Stimulated activated CD8-positive, alpha-beta memory T cell treated with anti-CD3 and anti-CD28 coated beads, Interleukin-15, amount 100 ng/mL, for 48 hours (primary cell): ENCODE measurements around the gene ENOX1.
"Not testable (repeated sequence)": the region's sequence is repeated elsewhere in the genome, so short reads cannot be mapped to it uniquely, and the experiment has no call there.

Experiments used
- DNase-seq, 2 donors: peaks; one replicate each; pipeline ENCODE4 v3.0.0-alpha.2; 2020; ENCODE audit warnings: low read depth in 2 of 2

The ENOX1 gene

DNA sequence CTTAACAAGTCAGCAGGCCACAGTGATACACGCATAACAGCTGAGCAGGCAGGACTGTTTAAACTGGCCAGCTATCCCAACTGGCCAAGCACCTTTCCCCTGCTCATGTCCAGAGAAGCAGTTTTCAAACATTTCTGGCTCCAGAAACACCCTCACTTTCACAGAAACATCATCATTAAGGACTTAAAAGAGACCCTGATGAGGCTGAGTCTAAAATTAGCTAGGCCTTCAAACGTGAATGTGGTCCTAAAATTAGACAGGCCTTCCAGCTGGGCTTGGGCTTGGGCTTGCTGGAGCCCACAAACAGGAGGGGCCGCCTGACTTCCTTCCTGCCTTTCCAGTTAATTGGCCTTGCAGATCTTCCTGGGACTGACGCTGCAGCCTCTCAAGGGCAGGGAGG is 429.2 kb downstream of the ENOX1 start:
- DNase-seq: no peak

GRCh38 chr13:43356567-43356966 is 430.2 kb downstream of the ENOX1 start:
- DNase-seq: no peak

DNA sequence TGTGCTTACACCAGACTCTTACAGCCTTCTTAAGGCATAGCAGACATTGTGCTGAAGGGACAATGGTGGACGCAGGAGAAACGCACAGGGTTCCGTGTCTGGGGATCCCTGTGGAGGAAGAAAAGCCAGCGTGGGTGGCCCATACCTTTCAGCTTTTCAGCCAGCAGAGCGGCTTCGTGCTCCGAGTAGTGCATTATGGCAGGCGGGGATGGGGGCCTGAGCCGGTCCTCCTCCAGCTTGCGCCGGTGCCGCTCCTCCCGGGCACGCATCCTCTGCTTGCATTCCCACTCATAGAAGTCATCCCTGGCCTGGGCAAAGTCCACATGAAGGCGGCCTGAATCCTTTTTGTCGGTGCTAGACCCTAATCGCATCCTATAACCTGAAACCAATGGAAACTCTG is 431.0 kb downstream of the ENOX1 start:
- no peak for DNase-seq

DNA sequence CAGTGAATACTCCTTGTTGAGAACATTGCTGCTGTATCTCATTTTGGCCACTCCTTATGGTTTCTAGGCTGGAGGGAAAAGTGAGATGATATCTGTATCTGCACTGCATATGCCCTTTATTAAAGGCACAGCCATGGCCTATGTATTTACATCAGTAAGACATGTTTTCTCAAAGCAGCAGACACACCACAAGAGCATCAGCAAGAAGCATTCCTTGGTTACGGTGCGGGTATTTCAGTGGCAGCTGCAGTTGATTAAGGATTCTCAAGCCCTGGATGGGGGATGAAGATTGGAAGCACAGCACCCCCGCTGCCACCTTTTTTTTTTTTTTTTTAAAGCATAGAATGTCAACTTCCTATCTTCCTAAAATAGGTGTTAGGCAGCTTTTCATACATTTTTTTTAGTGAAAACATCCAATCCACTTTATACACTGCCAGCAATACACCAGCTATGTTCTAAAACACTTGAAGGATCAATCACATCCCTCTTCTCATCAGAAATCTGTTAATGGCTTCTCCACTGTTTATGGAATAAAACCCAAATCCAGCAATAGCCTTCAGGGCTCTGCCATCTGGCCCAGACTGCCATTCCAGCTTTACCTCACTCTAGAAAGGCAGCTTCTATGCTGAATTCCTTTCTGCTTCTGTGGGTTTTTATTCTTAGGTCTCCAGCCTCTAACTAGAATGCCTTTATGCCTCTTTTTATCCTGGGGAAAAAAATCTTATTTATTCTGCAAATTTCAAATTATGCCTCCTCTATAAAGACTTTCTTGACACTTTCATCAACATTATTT is 432.4 kb downstream of the ENOX1 start:
- DNase-seq: no peak

GRCh38 chr13:43353631-43354030 is 433.1 kb downstream of the ENOX1 start:
- DNase-seq: no peak

GRCh38 chr13:43351612-43352011 is 435.2 kb downstream of the ENOX1 start:
- not testable (repeated sequence) for DNase-seq

GRCh38 chr13:43348397-43348796 is 438.4 kb downstream of the ENOX1 start:
- no peak for DNase-seq

DNA sequence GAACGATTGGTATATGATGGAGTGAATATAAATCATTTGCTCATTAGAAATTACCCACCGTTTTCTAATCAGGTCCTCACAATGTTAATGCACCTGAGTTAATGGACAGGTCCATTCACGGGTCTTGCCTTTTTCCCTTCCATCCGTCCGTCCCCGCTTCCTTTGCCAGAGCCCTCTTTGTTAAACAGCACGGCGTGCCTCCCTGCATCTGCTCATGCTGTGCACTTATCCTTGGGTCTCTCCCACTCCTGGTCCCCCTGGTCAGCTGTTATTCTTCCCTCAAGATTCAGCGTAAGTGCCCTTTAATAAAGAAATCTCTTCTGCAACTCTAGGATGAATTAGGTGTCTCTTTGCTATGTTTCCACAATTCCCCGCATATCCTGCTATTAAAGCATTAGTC is 438.9 kb downstream of the ENOX1 start:
- no peak for DNase-seq

GRCh38 chr13:43346427-43346826 is 440.3 kb downstream of the ENOX1 start:
- no peak for DNase-seq

DNA sequence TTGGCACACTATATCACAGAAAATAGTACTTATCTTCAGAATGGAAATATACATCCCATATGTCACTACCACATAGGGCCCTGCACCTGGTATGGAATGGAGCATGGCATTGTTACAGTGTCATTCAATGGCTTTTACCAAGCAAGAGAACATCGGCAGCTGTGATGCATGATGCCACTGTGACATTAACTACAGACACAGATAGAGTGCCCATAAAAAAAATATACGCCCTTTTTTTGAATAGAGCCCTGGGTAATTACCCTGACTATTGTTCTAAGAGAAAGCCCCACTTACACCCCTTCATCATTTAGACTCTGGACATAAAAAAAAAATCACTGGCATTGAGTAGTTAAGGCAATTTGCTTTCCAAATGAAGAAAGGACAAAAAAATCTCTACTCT is 443.1 kb downstream of the ENOX1 start:
- DNase-seq: no peak

- no peak for DNase-seq
Observed at GRCh38 chr13:43339805-43340550, 446.8 kb downstream of the ENOX1 start.

GRCh38 chr13:43339145-43339804 is 447.5 kb downstream of the ENOX1 start:
- DNase-seq: no peak

DNA sequence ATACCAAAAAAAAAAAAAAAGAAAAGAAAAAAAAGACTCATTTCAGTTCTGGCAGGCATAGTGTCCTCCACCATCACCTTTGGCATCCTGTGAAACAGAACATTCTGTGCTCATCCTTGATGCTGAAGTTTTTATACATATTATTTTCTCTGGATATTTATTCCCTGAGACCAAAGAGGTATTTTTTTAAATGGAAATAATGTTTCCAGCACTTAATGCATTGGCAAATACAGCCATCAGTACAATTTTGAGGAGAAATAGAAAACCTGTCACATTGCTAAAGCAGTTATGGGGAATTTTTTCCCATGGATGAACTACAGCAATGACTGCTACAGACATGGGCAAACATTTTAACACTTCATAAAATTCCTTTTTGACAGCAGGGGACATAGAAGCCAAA is 451.0 kb downstream of the ENOX1 start:
- DNase-seq: no peak

DNA sequence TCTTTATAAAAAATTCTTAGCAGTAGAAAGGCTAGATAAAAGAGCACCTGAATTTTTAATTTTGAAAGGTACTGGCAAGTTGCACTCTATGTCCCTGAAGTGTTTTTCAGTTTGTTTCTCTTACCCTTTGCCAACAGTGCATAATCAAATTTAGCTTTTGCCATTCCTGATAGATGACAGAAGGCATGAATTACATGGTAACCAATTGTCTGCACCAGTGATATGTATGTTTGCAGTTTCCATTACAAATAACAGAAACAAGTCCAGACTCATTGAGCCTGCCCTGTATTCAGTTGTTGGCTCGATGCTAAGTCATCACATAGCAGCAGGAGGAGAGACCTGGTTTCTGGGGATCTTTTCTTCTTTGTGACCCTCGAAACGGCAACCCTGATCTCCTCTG is 453.6 kb downstream of the ENOX1 start:
- DNase-seq: no peak

GRCh38 chr13:43331672-43332071 is 455.1 kb downstream of the ENOX1 start:
- DNase-seq: no peak

GRCh38 chr13:43329702-43330101 is 457.1 kb downstream of the ENOX1 start:
- DNase-seq: no peak

DNA sequence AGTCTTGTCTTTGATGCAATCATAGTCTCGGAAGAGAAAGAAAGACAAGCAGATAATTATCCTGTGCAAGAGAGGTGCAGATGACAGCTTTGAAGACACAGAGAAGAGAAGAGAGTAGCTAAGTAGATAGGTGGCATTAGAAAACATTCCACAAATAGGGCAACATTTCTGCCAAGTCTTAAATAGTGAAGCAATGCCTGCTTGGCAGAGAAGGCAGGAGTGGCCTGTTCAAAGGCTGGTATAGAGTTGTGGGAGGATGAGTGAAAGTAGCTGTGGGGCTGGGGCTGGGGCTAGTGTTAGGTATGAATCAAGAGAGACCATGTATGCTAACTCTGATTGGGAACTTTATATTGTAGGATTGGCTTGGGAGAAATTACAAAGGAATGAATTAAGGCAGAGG is 457.9 kb downstream of the ENOX1 start:
- no peak for DNase-seq

- no peak for DNase-seq
Observed at GRCh38 chr13:43326100-43326499, 460.7 kb downstream of the ENOX1 start.

GRCh38 chr13:43325636-43326035 is 461.1 kb downstream of the ENOX1 start:
- no peak for DNase-seq

GRCh38 chr13:43324129-43324528 is 462.6 kb downstream of the ENOX1 start:
- DNase-seq: no peak

DNA sequence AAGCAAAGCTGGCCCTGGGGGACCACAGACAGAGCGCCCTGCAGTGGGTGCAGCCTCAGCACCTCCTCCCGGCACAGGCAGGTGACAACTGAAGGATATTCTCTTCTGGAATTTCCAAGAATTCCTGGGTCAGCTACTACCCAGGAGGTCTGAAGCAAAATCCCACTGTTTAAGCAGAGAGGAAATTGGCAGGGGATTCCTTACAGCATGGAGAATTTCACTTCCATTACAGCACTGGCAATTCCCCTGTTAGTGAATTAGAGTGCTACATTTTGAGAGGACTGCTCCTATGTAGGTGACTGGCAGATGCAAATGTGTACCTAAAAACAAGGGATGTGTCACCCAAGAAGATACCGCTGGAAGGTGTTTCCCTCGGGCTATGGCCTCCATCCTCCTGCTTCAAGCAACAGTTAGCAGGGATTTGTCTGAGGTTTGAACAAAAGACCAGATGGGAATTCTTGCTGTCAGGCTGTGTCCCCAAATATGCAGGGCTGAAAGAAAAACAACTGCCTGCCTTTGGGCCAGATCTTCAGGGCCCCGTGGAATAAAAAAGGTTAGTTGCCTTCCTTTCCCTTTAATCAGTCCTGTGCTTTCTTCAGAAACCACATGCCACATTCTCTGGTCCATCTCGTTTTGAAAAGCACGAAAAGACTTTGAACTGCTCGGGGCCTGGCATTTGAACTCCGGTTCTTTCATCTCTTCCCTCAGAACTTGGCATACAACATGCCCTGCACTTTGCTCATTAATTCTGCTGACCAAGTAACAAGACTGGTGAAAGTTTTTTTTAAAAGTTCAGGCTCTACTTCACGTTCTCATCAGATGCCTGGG is 466.9 kb downstream of the ENOX1 start:
- no peak for DNase-seq

DNA sequence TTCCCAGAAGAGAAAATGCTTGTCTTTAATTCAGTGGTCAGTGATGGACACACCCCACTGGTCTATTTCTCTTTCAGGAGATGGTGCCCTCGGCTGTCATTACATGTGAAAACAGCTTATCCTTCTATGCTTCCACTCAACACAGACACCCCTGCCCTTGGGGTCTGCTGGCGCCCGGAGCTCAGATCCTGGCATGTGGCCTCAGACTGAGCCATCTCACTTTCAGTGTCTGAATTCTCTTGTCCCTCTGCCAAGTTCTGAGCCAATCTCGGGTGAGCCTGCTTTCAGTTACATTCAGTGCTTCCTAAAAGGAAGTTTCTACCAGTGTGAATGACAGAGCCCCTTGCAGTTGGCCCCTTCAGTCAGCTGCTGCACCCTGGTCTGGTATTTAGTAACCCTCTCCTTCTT is 469.8 kb downstream of the ENOX1 start:
- no peak for DNase-seq
